ES-I3 (cell line): ENCODE measurements around the gene TSEN54.

ENCODE experiments used
- H3K36me3 ChIP-seq: 2 replicates; pipeline ENCODE4 v1.6.1; 2013; ENCODE audit warnings: mild to moderate bottlenecking, low read length, control low read depth, moderate library complexity; ENCODE audit not compliant: insufficient read depth
- H3K4me1 ChIP-seq: 2 replicates; pipeline ENCODE4 v1.6.1; 2013; ENCODE audit warnings: mild to moderate bottlenecking, control low read depth, low read length; ENCODE audit not compliant: insufficient read depth
- H3K9ac ChIP-seq: 2 replicates; pipeline ENCODE4 v1.6.1; 2013; ENCODE audit warnings: low read depth, mild to moderate bottlenecking, low read length, moderate library complexity
- H3K9me3 ChIP-seq: 2 replicates; pipeline ENCODE4 v1.6.1; 2013; ENCODE audit warnings: mild to moderate bottlenecking, low read length, moderate library complexity; ENCODE audit not compliant: control insufficient read depth, insufficient read depth

Gene TSEN54

GRCh38 chr17:75493476-75494129 is 22.7 kb upstream of the TSEN54 start:
- no peaks in the 10 kb centered on the region for H3K4me1 ChIP-seq
- no peak overlapping the region for H3K9ac ChIP-seq
- no peaks in the 10 kb centered on the region for H3K9me3 ChIP-seq
- H3K36me3 ChIP-seq: peaks cover 12% of the 10 kb centered on the region; the same call in 1 of the 2 replicates

- H3K4me1 ChIP-seq: no peaks in the 10 kb centered on the region; the same call in 1 of the 2 replicates
- H3K36me3 ChIP-seq: peaks cover 14% of the 10 kb centered on the region; the same call in 1 of the 2 replicates
- H3K9me3 ChIP-seq: no peaks in the 10 kb centered on the region
- no peak overlapping the region for H3K9ac ChIP-seq
Measured at GRCh38 chr17:75494326-75494877, 21.9 kb upstream of the TSEN54 start.

GRCh38 chr17:75496005-75496404 is 20.3 kb upstream of the TSEN54 start:
- Histone ChIP-seq H3K9ac (no peak overlapping the region), H3K4me1 (no peaks in the 10 kb centered on the region; the same call in 1 of the 2 replicates), H3K9me3 (no peaks in the 10 kb centered on the region), H3K36me3 (peaks cover 14% of the 10 kb centered on the region; the same call in 1 of the 2 replicates)

GRCh38 chr17:75498039-75498725 is 18.1 kb upstream of the TSEN54 start:
- Histone ChIP-seq H3K36me3 (peaks cover 18% of the 10 kb centered on the region), H3K9ac (no peak overlapping the region)

GRCh38 chr17:75498726-75499213 is 17.6 kb upstream of the TSEN54 start:
- H3K36me3 ChIP-seq: peaks cover 18% of the 10 kb centered on the region
- H3K4me1 ChIP-seq: no peaks in the 10 kb centered on the region; the same call in 1 of the 2 replicates
- H3K9ac ChIP-seq: no peak overlapping the region
- no peaks in the 10 kb centered on the region for H3K9me3 ChIP-seq

More at GRCh38 chr17:75498039-75498725, 18.1 kb upstream of the TSEN54 start:
- Histone ChIP-seq H3K4me1 (no peaks in the 10 kb centered on the region; the same call in 1 of the 2 replicates), H3K9me3 (no peaks in the 10 kb centered on the region)

GRCh38 chr17:75499313-75500022 is 16.9 kb upstream of the TSEN54 start:
- Histone ChIP-seq H3K9ac (no peak overlapping the region), H3K9me3 (no peaks in the 10 kb centered on the region), H3K36me3 (peaks cover 18% of the 10 kb centered on the region), H3K4me1 (no peaks in the 10 kb centered on the region; the same call in 1 of the 2 replicates)

GRCh38 chr17:75500419-75501216 is 15.7 kb upstream of the TSEN54 start:
- H3K36me3 ChIP-seq: peaks cover 13% of the 10 kb centered on the region

GRCh38 chr17:75501378-75502071 is 14.8 kb upstream of the TSEN54 start:
- H3K4me1 ChIP-seq: no peaks in the 10 kb centered on the region; the same call in 1 of the 2 replicates
- H3K9ac ChIP-seq: no peak overlapping the region
- peaks cover 16% of the 10 kb centered on the region; the same call in 1 of the 2 replicates for H3K36me3 ChIP-seq
- no peaks in the 10 kb centered on the region for H3K9me3 ChIP-seq

More at GRCh38 chr17:75500419-75501216, 15.7 kb upstream of the TSEN54 start:
- no peaks in the 10 kb centered on the region; the same call in 1 of the 2 replicates for H3K4me1 ChIP-seq
- no peak overlapping the region for H3K9ac ChIP-seq
- no peaks in the 10 kb centered on the region for H3K9me3 ChIP-seq

GRCh38 chr17:75502072-75502720 is 14.1 kb upstream of the TSEN54 start:
- Histone ChIP-seq H3K4me1 (no peaks in the 10 kb centered on the region; the same call in 1 of the 2 replicates), H3K36me3 (peaks cover 18% of the 10 kb centered on the region; the same call in 1 of the 2 replicates), H3K9ac (no peak overlapping the region), H3K9me3 (no peaks in the 10 kb centered on the region)

GRCh38 chr17:75502721-75503329 is 13.5 kb upstream of the TSEN54 start:
- no peak overlapping the region for H3K9ac ChIP-seq
- H3K4me1 ChIP-seq: no peaks in the 10 kb centered on the region; the same call in 1 of the 2 replicates
- peaks cover 15% of the 10 kb centered on the region; the same call in 1 of the 2 replicates for H3K36me3 ChIP-seq
- H3K9me3 ChIP-seq: no peaks in the 10 kb centered on the region

- H3K9me3 ChIP-seq: no peaks in the 10 kb centered on the region
- H3K9ac ChIP-seq: no peak overlapping the region
- no peaks in the 10 kb centered on the region; the same call in 1 of the 2 replicates for H3K4me1 ChIP-seq
- H3K36me3 ChIP-seq: peaks cover 12% of the 10 kb centered on the region; the same call in 1 of the 2 replicates
Measured at GRCh38 chr17:75503337-75503950, 12.9 kb upstream of the TSEN54 start.

GRCh38 chr17:75503976-75504346 is 12.4 kb upstream of the TSEN54 start:
- Histone ChIP-seq H3K9ac (no peak overlapping the region), H3K4me1 (peaks cover under 1% of the 10 kb centered on the region), H3K9me3 (no peaks in the 10 kb centered on the region), H3K36me3 (peaks cover 12% of the 10 kb centered on the region; the same call in 1 of the 2 replicates)
